Fibroblast of villous mesenchyme (primary cell): ENCODE results near the gene BTBD19. TPM values are rescaled to one million over a fixed set of nuclear protein-coding genes. Genes with fewer than 3 reads are reported as not detected.
"Not testable (repeated sequence)": the region's sequence is repeated elsewhere in the genome, so short reads cannot be mapped to it uniquely, and the experiment has no call there.

ENCODE experiments used
- DNase-seq: peaks from one replicate; pipeline ENCODE4 v3.0.0-alpha.2; 2010; ENCODE audit warnings: low read depth
- H3K4me3 ChIP-seq: 2 replicates; pipeline ENCODE4 v1.5.1; 2011; ENCODE audit warnings: low read depth, mild to moderate bottlenecking, low read length
- CTCF ChIP-seq: IDR thresholded peaks from 2 replicates; pipeline ENCODE4 v1.5.1; 2012; ENCODE audit warnings: low read depth, mild to moderate bottlenecking, low read length; ENCODE audit not compliant: insufficient read depth
- total RNA-seq: library from RNA; depleted of rRNA; stranded (reverse); fragments of >200 nt; gene quantifications from 2 replicates; pipeline ENCODE4 v1.2.3, GENCODE V29; 2012

The BTBD19 gene
- total RNA-seq: 11.6 and 13.0 TPM in 2 replicates

DNA sequence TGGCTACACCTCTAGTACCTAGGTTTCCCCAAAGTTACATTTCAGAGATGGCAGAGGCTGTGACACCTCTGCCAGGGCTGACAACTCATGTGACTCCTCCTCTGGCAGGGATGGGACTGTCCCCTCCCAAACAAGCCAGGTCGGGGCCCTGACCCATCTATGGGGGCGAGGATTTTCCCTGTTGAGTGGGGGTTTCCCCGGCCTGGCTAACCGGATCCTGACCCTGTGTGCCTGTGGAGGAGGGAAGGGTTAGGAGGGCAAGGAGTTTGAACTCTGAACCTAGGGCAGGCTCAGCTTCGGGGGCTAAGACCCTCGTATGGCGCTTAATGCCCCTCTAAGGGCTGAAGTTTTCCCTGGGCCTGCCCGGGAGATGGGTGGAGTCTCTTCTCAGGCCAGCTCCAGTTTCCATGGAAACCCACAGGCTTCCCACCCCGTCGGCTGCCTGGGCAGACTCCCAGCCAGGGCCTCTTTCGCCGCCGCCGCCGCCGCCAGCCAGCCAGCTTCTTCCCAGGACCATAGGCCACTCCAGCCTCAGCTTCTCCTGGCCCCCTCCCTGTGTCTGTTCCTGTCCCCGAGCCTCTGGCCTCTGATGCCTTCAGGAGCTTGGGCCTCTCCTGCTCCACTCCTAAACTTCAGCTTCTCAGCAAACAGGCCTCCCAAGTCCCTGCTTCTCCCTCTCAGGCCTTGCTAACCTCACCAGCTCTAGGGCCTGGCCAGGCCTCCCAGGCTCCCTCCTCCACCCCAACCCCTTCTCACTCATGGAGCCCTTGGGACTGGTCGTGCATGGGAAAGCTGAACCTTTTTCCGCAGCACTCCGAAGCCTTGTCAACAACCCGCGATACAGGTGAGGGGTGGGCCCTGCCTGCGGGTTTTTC, at the start of gene BTBD19:
Gene BTBD19, plus strand, starts transcription at position 461 of the 875 bp plus-strand sequence. Its CDS starts 298 bp downstream, at position 759.
- peak; percentile 96 for DNase-seq
- H3K4me3 ChIP-seq: peak within 1 kb of the TSS; percentile 61
- no peak for TF ChIP-seq CTCF

GRCh38 chr1:44759077-44759476, 49.2 kb upstream of the BTBD19 start:
- H3K4me3 ChIP-seq: no peak overlapping the region
- no peak for TF ChIP-seq CTCF
- DNase-seq: no peak

DNA sequence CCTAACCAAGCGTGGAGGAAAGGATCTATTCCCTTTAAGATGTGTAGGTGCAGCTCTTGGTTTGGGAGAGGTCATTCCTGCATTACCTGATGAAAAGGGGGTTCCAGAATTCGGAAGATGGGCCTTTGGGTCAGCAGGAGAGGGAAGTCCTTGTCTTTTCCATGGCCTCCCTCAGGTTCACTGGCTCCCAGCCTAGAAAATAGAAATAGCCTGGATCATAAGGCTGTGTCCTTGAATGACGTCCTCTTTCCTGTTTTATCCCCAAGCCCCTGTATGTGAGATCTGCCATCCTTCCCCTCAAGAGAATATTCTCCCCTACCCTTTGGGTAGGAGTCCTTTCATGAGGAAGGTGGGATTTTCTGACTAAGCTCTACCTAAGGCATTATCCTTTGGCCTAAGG, 47.4 kb upstream of the BTBD19 start:
- no peak for TF ChIP-seq CTCF
- H3K4me3 ChIP-seq: no peak overlapping the region
- no peak for DNase-seq

GRCh38 chr1:44766421-44766820, 41.9 kb upstream of the BTBD19 start:
- not testable (repeated sequence) for DNase-seq, H3K4me3 ChIP-seq

DNA sequence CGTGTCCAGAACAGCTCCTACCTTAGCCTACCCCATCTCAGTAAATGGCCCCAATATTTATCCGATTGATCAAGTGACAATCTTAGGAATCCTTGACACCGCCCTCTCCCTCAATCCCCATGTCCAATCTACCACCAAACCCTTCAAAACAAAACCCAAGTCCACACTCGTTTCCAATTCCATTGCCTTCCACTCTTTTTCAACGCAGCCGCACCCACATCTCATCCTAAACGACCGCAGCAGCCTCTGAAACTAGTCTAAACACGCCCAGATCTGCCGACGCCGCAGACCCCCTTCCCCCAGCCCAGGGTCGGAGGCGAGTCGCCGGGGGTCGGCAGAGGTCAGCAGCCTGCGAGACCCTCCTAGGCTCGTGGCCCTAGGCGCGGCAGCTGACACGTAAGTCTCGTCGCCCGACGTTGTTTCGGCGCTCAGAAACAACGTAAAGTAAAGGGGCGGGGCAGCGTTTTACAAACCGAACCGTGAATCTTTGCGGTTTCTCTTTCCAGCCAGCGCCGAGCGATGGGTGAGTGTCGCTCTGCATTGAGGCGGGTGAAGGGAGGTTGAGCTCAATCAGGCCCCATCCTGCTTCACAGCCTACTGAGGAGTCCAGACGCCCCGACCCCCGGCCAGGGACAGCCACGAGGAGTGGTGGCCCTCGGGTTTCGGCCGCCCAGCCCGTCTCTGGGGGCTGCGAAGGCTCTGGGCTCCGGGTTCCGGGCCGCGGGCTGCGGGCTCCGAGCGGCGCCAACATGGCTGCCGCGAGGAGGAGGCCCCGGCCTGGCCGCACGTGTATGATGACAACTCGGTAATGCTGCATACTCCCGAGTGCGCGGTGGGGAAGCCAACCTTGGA, 33.0 kb upstream of the BTBD19 start, which contains the start of gene RPS8:
Gene RPS8, plus strand, starts transcription at position 463 of the 852 bp plus-strand sequence. Its CDS starts 57 bp downstream, at position 520.
- peak; percentile 95 for DNase-seq
- H3K4me3 ChIP-seq: peak within 1 kb of the TSS; percentile 95
- TF ChIP-seq CTCF: no peak

DNA sequence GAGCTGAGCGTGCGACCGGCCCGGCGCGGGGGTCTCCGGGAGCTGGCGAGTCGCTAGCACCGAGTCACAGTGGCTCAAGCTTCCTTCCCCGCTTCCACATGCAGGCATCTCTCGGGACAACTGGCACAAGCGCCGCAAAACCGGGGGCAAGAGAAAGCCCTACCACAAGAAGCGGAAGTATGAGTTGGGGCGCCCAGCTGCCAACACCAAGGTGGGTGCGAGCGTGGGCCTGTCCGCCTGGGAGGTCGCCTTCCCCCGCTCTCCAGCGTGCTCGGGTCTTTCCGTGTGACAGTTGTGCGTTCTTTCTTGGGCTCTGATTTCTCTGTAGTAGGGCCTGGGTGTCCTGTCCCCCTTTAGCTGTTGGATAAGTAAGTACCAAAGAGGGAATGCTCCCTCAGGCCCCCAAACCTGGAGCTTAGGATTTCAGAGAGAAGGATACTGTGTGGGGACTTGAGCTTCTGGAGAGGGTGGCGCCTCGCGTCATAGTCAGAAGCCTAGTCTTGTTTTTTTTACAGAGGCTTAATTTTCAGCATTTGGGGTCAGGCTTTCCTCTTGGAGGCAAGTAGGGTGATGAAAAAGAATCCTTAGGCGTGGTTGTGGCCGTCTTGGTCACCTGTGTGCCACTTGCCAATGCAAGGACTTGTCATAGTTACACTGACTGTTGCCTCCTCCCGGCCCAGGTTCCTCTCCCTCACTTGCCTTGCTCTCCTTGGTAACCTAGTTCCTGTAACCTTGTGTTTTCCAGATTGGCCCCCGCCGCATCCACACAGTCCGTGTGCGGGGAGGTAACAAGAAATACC, 32.2 kb upstream of the BTBD19 start:
- H3K4me3 ChIP-seq: peak overlapping the region; percentile 95
- DNase-seq: peak; percentile 27
- TF ChIP-seq CTCF: no peak
